ENCODE data around the gene BDKRB2.

BDKRB2 gene

DNA sequence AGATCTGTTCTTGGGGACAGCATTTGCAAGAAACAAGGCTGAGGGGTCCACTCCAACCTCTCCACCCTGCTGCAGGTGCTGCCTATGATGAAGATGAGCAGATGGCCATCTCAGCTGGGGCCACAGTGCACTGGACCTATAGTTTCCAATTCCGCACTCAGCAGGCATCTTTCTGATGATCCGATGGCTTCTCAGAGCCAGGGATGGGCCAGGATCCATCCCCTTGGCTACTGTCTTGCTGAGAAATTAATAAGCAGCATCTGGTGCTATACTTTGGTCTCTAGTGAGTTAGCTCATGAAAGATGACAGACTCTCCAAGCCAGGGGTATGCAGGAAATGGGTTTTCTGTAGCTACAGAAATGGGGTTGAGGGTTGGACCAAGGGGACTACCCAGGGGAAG is 33.0 kb downstream of the BDKRB2 start:
- Histone ChIP-seq H3K9me2 (replicated peaks; ENCODE audit: low read depth, low read length) (no peaks in the 10 kb centered on the region), H3F3A (ENCODE audit: low read depth) (no peaks in the 10 kb centered on the region), H3K9ac (ENCODE audit: low read depth, low read length, poor library complexity, severe bottlenecking) (no peak overlapping the region), H3K9me3 (ENCODE audit: insufficient read depth, low read depth, low read length) (peaks cover 3% of the 10 kb centered on the region; the same call in 1 of the 2 replicates), H3K36me3 (ENCODE audit: insufficient read depth, low read length) (no peaks in the 10 kb centered on the region), H3K4me3 (ENCODE audit: low read length, poor library complexity, severe bottlenecking) (no peak overlapping the region), H3K4me2 (ENCODE audit: low read depth, low read length, poor library complexity, severe bottlenecking) (no peak overlapping the region), H3K79me2 (ENCODE audit: insufficient read depth, low read length) (no peaks in the 10 kb centered on the region), H3K4me1 (ENCODE audit: insufficient read depth, low read length, poor library complexity, severe bottlenecking) (no peaks in the 10 kb centered on the region), H3K27me3 (ENCODE audit: insufficient read depth, low read length, poor library complexity, severe bottlenecking) (no peaks in the 10 kb centered on the region), H4K20me1 (ENCODE audit: insufficient read depth, low read length, poor library complexity, severe bottlenecking) (no peaks in the 10 kb centered on the region), H2AFZ (ENCODE audit: low read length) (no peak overlapping the region)
- TF ChIP-seq EZH2phosphoT487 (IDR thresholded peaks at IDR 0.05; ENCODE audit: borderline replicate concordance), result no peak
- no peak for TF ChIP-seq CTCF (conservative IDR thresholded peaks at IDR 0.05; ENCODE audit: low read length)

GRCh38 chr14:96238676-96239265 is 34.1 kb downstream of the BDKRB2 start:
- Histone ChIP-seq H3K27me3 (ENCODE audit: insufficient read depth, low read length, poor library complexity, severe bottlenecking) (no peaks in the 10 kb centered on the region), H3K36me3 (ENCODE audit: insufficient read depth, low read length) (no peaks in the 10 kb centered on the region), H2AFZ (ENCODE audit: low read length) (no peak overlapping the region), H3K4me3 (ENCODE audit: low read length, poor library complexity, severe bottlenecking) (no peak overlapping the region), H3K4me1 (ENCODE audit: insufficient read depth, low read length, poor library complexity, severe bottlenecking) (no peaks in the 10 kb centered on the region), H3K9me2 (replicated peaks; ENCODE audit: low read depth, low read length) (no peaks in the 10 kb centered on the region), H3K9ac (ENCODE audit: low read depth, low read length, poor library complexity, severe bottlenecking) (no peak overlapping the region), H3K9me3 (ENCODE audit: insufficient read depth, low read depth, low read length) (peaks cover 8% of the 10 kb centered on the region; the same call in 1 of the 2 replicates), H3F3A (ENCODE audit: low read depth) (no peaks in the 10 kb centered on the region), H3K79me2 (ENCODE audit: insufficient read depth, low read length) (no peaks in the 10 kb centered on the region), H4K20me1 (ENCODE audit: insufficient read depth, low read length, poor library complexity, severe bottlenecking) (no peaks in the 10 kb centered on the region), H3K4me2 (ENCODE audit: low read depth, low read length, poor library complexity, severe bottlenecking) (no peak overlapping the region)
- no peak for TF ChIP-seq EZH2phosphoT487 (IDR thresholded peaks at IDR 0.05; ENCODE audit: borderline replicate concordance)
- TF ChIP-seq CTCF (conservative IDR thresholded peaks at IDR 0.05; ENCODE audit: low read length), result no peak

- no peak overlapping the region for H2AFZ ChIP-seq (ENCODE audit: low read length)
Measured at GRCh38 chr14:96239711-96240141, 35.1 kb downstream of the BDKRB2 start.

More at GRCh38 chr14:96239711-96240141, 35.1 kb downstream of the BDKRB2 start:
- Histone ChIP-seq H4K20me1 (ENCODE audit: insufficient read depth, low read length, poor library complexity, severe bottlenecking) (no peaks in the 10 kb centered on the region), H3K9ac (ENCODE audit: low read depth, low read length, poor library complexity, severe bottlenecking) (no peak overlapping the region), H3K4me1 (ENCODE audit: insufficient read depth, low read length, poor library complexity, severe bottlenecking) (no peaks in the 10 kb centered on the region), H3F3A (ENCODE audit: low read depth) (no peaks in the 10 kb centered on the region), H3K4me3 (ENCODE audit: low read length, poor library complexity, severe bottlenecking) (no peak overlapping the region), H3K27me3 (ENCODE audit: insufficient read depth, low read length, poor library complexity, severe bottlenecking) (no peaks in the 10 kb centered on the region), H3K36me3 (ENCODE audit: insufficient read depth, low read length) (no peaks in the 10 kb centered on the region), H3K79me2 (ENCODE audit: insufficient read depth, low read length) (no peaks in the 10 kb centered on the region), H3K4me2 (ENCODE audit: low read depth, low read length, poor library complexity, severe bottlenecking) (no peak overlapping the region), H3K9me2 (replicated peaks; ENCODE audit: low read depth, low read length) (no peaks in the 10 kb centered on the region), H3K9me3 (ENCODE audit: insufficient read depth, low read depth, low read length) (peaks cover 8% of the 10 kb centered on the region; the same call in 1 of the 2 replicates)
- no peak for TF ChIP-seq EZH2phosphoT487 (IDR thresholded peaks at IDR 0.05; ENCODE audit: borderline replicate concordance)
- TF ChIP-seq CTCF (conservative IDR thresholded peaks at IDR 0.05; ENCODE audit: low read length), result no peak

Measured in Loucy (cell line).